Endothelial cell of umbilical vein (primary cell): Measurements from ENCODE around the gene LRRC39. TPM values are rescaled to one million over a fixed set of nuclear protein-coding genes. Genes with fewer than 3 reads are reported as not detected.

ENCODE experiments used
- BruUV-seq: library from RNA; stranded (reverse); fragments of 400-500 nt; replicated peaks from 2 replicates; lab custom pipeline; 2021; lab: Mats Ljungman, UMichigan
- CTCF ChIA-PET: fragments of 300-600, 350-600 bp; sonication (Branson Sonifier 250); formaldehyde crosslinking; loops from one replicate; lab custom pipeline; 2021; ENCODE audit warnings: antibody characterized with exemption, inconsistent platforms; lab: Charles Lee
- POLR2A ChIA-PET: fragments of 300-600, 350-600 bp; sonication (Branson Sonifier 250); formaldehyde crosslinking; loops from one replicate; lab custom pipeline; 2021; ENCODE audit warnings: antibody characterized with exemption, inconsistent platforms; lab: Charles Lee
- DNase-seq: peaks from one replicate; pipeline ENCODE4 v3.0.0-alpha.2; 2011; ENCODE audit warnings: low read depth, low spot score
- FAIRE-seq: peaks from 2 replicates; lab custom pipeline; 2011; peaks lifted over from hg19 to GRCh38; lab: Jason Lieb, UNC
- H2AFZ ChIP-seq: 2 replicates; pipeline ENCODE4 v1.6.0; 2012; ENCODE audit warnings: low read depth, low read length, control low read depth, inconsistent platforms
- H3K27ac ChIP-seq: 2 replicates; pipeline ENCODE4 v1.5.1; 2011; ENCODE audit warnings: low read depth, mild to moderate bottlenecking, control low read depth, low read length, moderate library complexity; ENCODE audit not compliant: insufficient read depth
- H3K27me3 ChIP-seq, 2 experiments: 2 replicates each; pipeline versions ENCODE4 v1.6.0 to v1.6.1; 2011; ENCODE audit warnings: low read length in 2 of 2, mixed read lengths in 1 of 2; ENCODE audit not compliant: control insufficient read depth in 2 of 2, insufficient read depth in 2 of 2
- H3K36me3 ChIP-seq, 2 experiments: 2 replicates in 1 of 2; 3 replicates in 1 of 2; pipeline ENCODE4 v1.5.1; 2011; ENCODE audit warnings: low read length in 2 of 2, mild to moderate bottlenecking in 1 of 2, moderate library complexity in 1 of 2; ENCODE audit not compliant: control insufficient read depth in 2 of 2, insufficient read depth in 2 of 2; ENCODE audit errors: extremely low read depth in 1 of 2
- H3K4me1 ChIP-seq: 3 replicates; pipeline ENCODE4 v1.5.1; 2011; ENCODE audit warnings: mild to moderate bottlenecking, low read length; ENCODE audit not compliant: control insufficient read depth, insufficient read depth; ENCODE audit errors: extremely low read depth
- H3K4me2 ChIP-seq: 2 replicates; pipeline ENCODE4 v1.6.1; 2011; ENCODE audit warnings: low read length, control low read depth, mixed read lengths; ENCODE audit not compliant: insufficient read depth
- H3K4me3 ChIP-seq, 3 experiments: fragments of 200-600 bp in 1 of 3; sonication (generic), shearing (Covaris generic) in 1 of 3; replicated peaks in 1 of 3; 2 replicates each; pipeline ENCODE4 v1.5.1; 2011 to 2016; ENCODE audit warnings: control low read depth in 3 of 3, low read length in 3 of 3, mild to moderate bottlenecking in 2 of 3, inconsistent platforms in 1 of 3, low read depth in 1 of 3, moderate library complexity in 1 of 3; ENCODE audit not compliant: insufficient read depth in 1 of 3
- H3K79me2 ChIP-seq: 2 replicates; pipeline ENCODE4 v1.6.0; 2012; ENCODE audit warnings: low read length, inconsistent platforms; ENCODE audit not compliant: control insufficient read depth, insufficient read depth
- H3K9ac ChIP-seq: replicated peaks from 2 replicates; pipeline ENCODE3; 2011; ENCODE audit warnings: low read length, control low read depth; ENCODE audit not compliant: insufficient read depth; ENCODE audit errors: extremely low read depth
- H3K9me1 ChIP-seq: replicated peaks from 3 replicates; pipeline ENCODE4 v1.6.0; 2011; ENCODE audit warnings: mild to moderate bottlenecking, low read length; ENCODE audit not compliant: control insufficient read depth, insufficient read depth; ENCODE audit errors: extremely low read depth
- H3K9me3 ChIP-seq: replicated peaks from 2 replicates; pipeline ENCODE4 v1.5.1; 2012; ENCODE audit warnings: low read length, inconsistent platforms; ENCODE audit not compliant: control insufficient read depth, insufficient read depth
- H4K20me1 ChIP-seq: replicated peaks from 2 replicates; pipeline ENCODE3; 2011; ENCODE audit warnings: mild to moderate bottlenecking, low read length; ENCODE audit not compliant: control insufficient read depth, insufficient read depth; ENCODE audit errors: extremely low read depth
- EZH2 ChIP-seq: IDR thresholded peaks from 2 replicates; pipeline ENCODE4 v1.6.1; 2012; ENCODE audit warnings: borderline replicate concordance, low read depth, mild to moderate bottlenecking, moderate library complexity, low read length, inconsistent platforms; ENCODE audit not compliant: severe bottlenecking
- FOS ChIP-seq: IDR thresholded peaks from 2 replicates; pipeline ENCODE4 v1.6.1; 2011; ENCODE audit warnings: mild to moderate bottlenecking, low read length, moderate library complexity, borderline replicate concordance; ENCODE audit not compliant: insufficient read depth
- GATA2 ChIP-seq: IDR thresholded peaks from 2 replicates; pipeline ENCODE4 v1.7.0; 2011; ENCODE audit warnings: low read depth, mild to moderate bottlenecking, moderate library complexity, mixed read lengths, low read length; ENCODE audit not compliant: insufficient read length, insufficient read depth
- JUN ChIP-seq: IDR thresholded peaks from 2 replicates; pipeline ENCODE4 v1.6.1; 2011; ENCODE audit warnings: borderline replicate concordance, low read depth; ENCODE audit not compliant: insufficient read length, insufficient read depth
- MYC ChIP-seq: IDR thresholded peaks from one replicate; pipeline ENCODE4 v1.6.1; 2011; ENCODE audit warnings: mild to moderate bottlenecking, low read depth, low read length
- POLR2A ChIP-seq: IDR thresholded peaks from 2 replicates; pipeline ENCODE4 v1.6.1; 2012; ENCODE audit warnings: low read depth, mild to moderate bottlenecking, control low read depth, low read length
- POLR2AphosphoS5 ChIP-seq: IDR thresholded peaks from 2 replicates; pipeline ENCODE4 v1.6.1; 2012; ENCODE audit warnings: low read depth, mild to moderate bottlenecking, control low read depth, low read length, moderate library complexity; ENCODE audit not compliant: insufficient read depth
- dilution Hi-C: fragments of 300-500 bp; cut with MboI; formaldehyde crosslinking; loops from one replicate; pipeline ENCODE4 v1.15.0; 2019; ENCODE audit warnings: low sequenced_read_pairs; ENCODE audit not compliant: extremely low pct_ligation_motif_present
- intact Hi-C: fragments of 100-400 bp; cut with micrococcal nuclease; formaldehyde crosslinking; loops from one replicate; pipeline ENCODE4 v1.10.0; 2022
- polyA plus RNA-seq, 4 experiments: library from polyadenylated mRNA; depleted of rRNA in 3 of 4; stranded (reverse) in 3 of 4; unstranded in 1 of 4; fragments of >200 nt; gene quantifications; 2 replicates each; pipeline versions ENCODE4 v1.2.1 to v1.2.3, GENCODE V29; 2011 to 2012; ENCODE audit warnings: missing spikeins in 1 of 4
- small RNA-seq: library from RNA; depleted of rRNA; stranded (forward); fragments of <200 nt; gene quantifications from one replicate; pipeline ENCODE3, GENCODE V24; 2012; ENCODE audit warnings: low replicate concordance, low read depth; ENCODE audit not compliant: insufficient read depth, insufficient read length
- total RNA-seq: library from RNA; stranded (reverse); gene quantifications from 2 replicates; pipeline ENCODE4 v1.2.3, GENCODE V29; 2021
- TF ChIP-seq, protein P1 (sequence below), 2 donors: IDR thresholded peaks; 1 replicate in 1 of 2; 2 replicates in 1 of 2; pipeline ENCODE4 v1.5.1; 2011; ENCODE audit warnings: low read length in 2 of 2, mild to moderate bottlenecking in 2 of 2, moderate library complexity in 2 of 2, control low read depth in 1 of 2, inconsistent platforms in 1 of 2, low read depth in 1 of 2; ENCODE audit not compliant: insufficient read depth in 1 of 2; ENCODE audit errors: extremely low read depth in 1 of 2
- TF ChIP-seq, protein P2 (sequence below): IDR thresholded peaks from 2 replicates; pipeline ENCODE4 v1.6.1; 2011; ENCODE audit not compliant: insufficient read depth, insufficient read length

The LRRC39 gene
- total and polyA plus RNA-seq, 2 donors (not counting 3 experiments of a cell fraction or from before 2014, with no cell fraction given), result 0.40 to 0.65 TPM

DNA sequence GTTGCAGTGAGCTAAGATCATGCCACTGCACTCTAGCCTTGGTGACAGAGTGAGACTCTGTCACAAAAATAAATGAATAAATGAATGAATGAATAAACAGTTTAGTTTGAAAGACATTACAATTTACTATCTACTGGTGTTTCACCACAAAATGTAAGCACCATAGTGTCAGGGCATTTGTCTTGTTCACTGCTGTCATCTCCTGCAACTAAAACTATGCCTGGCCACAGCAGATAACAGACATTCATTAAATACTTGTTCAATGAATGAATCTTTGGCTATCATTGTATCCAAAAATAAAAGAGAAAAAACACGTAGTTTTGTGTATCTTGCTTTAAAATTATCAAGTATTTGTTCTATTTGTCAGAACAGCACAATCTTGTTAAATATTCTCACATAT, 77.9 kb downstream of the LRRC39 start:
- Histone ChIP-seq H3K4me2 (no peak overlapping the region), H3K4me1 (no peaks in the 10 kb centered on the region), H3K27ac (no peak overlapping the region), H3K9ac (no peak overlapping the region), H3K79me2 (no peaks in the 10 kb centered on the region), H3K9me1 (no peaks in the 10 kb centered on the region), H3K36me3 (no peaks in the 10 kb centered on the region), H4K20me1 (no peaks in the 10 kb centered on the region), H2AFZ (no peak overlapping the region), H3K27me3 (no peaks in the 10 kb centered on the region), H3K9me3 (no peaks in the 10 kb centered on the region), H3K4me3 (no peak overlapping the region)
- intact Hi-C loops (no loop called here), dilution Hi-C loops (no loop called here)
- ChIA-PET CTCF (no interaction called here), POLR2A (no interaction called here)
- no TSS peak for BruUV-seq
- TF ChIP-seq POLR2AphosphoS5 (no peak), GATA2 (no peak), EZH2 (no peak), POLR2A (no peak), MYC (no peak), FOS (no peak), JUN (no peak)
- TF ChIP-seq, protein P1, sequence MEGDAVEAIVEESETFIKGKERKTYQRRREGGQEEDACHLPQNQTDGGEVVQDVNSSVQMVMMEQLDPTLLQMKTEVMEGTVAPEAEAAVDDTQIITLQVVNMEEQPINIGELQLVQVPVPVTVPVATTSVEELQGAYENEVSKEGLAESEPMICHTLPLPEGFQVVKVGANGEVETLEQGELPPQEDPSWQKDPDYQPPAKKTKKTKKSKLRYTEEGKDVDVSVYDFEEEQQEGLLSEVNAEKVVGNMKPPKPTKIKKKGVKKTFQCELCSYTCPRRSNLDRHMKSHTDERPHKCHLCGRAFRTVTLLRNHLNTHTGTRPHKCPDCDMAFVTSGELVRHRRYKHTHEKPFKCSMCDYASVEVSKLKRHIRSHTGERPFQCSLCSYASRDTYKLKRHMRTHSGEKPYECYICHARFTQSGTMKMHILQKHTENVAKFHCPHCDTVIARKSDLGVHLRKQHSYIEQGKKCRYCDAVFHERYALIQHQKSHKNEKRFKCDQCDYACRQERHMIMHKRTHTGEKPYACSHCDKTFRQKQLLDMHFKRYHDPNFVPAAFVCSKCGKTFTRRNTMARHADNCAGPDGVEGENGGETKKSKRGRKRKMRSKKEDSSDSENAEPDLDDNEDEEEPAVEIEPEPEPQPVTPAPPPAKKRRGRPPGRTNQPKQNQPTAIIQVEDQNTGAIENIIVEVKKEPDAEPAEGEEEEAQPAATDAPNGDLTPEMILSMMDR (IDR thresholded peaks at IDR 0.05; ENCODE audit: extremely low read depth in 1 of 2, insufficient read depth in 1 of 2, low read depth in 1 of 2, low read length in 2 of 2), result no peak
- TF ChIP-seq, protein P2, sequence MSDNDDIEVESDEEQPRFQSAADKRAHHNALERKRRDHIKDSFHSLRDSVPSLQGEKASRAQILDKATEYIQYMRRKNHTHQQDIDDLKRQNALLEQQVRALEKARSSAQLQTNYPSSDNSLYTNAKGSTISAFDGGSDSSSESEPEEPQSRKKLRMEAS, result no peak
- no peak for FAIRE-seq
- no peak for DNase-seq

Small RNA genes within 50 kb of the gene (small RNA-seq; reads per million reads assigned to genes)
- gene AC093019.1 (not detected), gene RPL23AP90 (not detected)

Other genes with a start within 250 kb of the LRRC39 start
- 19.0 and 20.2 TPM in 2 replicates for gene SLC35A3, start 208.3 kb downstream of the LRRC39 start, total RNA-seq
- gene SLC35A3, start 208.3 kb downstream of the LRRC39 start, polyA plus RNA-seq, result 2.8 and 3.6 TPM in 2 replicates
- gene SASS6, start 45.3 kb downstream of the LRRC39 start, total RNA-seq, result 6.5 and 7.3 TPM in 2 replicates
- gene SASS6, start 45.3 kb downstream of the LRRC39 start, polyA plus RNA-seq, result 0.21 and 0.44 TPM in 2 replicates
- gene TRMT13, start 45.1 kb downstream of the LRRC39 start, total RNA-seq, result 12.7 and 14.1 TPM in 2 replicates
- gene TRMT13, start 45.1 kb downstream of the LRRC39 start, polyA plus RNA-seq, result 2.6 and 2.9 TPM in 2 replicates
- 7.9 and 9.0 TPM in 2 replicates for gene DBT, start 71.6 kb upstream of the LRRC39 start, total RNA-seq
- gene DBT, start 71.6 kb upstream of the LRRC39 start, polyA plus RNA-seq, result 1.3 and 1.6 TPM in 2 replicates
- gene RTCA, start 88.0 kb upstream of the LRRC39 start, total RNA-seq, result 44.8 and 46.6 TPM in 2 replicates
- 18.8 and 20.3 TPM in 2 replicates for gene RTCA, start 88.0 kb upstream of the LRRC39 start, polyA plus RNA-seq
- gene CDC14A, start 174.2 kb upstream of the LRRC39 start, total RNA-seq, result 13.8 and 13.9 TPM in 2 replicates
- 3.2 and 3.4 TPM in 2 replicates for gene CDC14A, start 174.2 kb upstream of the LRRC39 start, polyA plus RNA-seq